HG03175 (cell line): Measurements from ENCODE around the gene MAGEB4.

ENCODE experiments used
- ATAC-seq: cut with Tn5 transposase; IDR thresholded peaks from one replicate; pipeline ENCODE4 v1.9.1; 2021; ENCODE audit warnings: mild to moderate bottlenecking, moderate library complexity; ENCODE audit not compliant: unreplicated experiment

The MAGEB4 gene

GRCh38 chrX:30283456-30284200 lies 41.8 kb downstream of the MAGEB4 start:
- ATAC-seq = no peak
